Effector CD8-positive, alpha-beta T cell (primary cell): ENCODE data around the gene CDCP1.

Experiments used
- DNase-seq: peaks from one replicate; lab custom pipeline; 2025; lab: John Stamatoyannopoulos, UW
- total RNA-seq, 4 experiments: gene quantifications; one replicate each; lab custom pipeline; 2026; lab: John Stamatoyannopoulos, UW

The CDCP1 gene, protein sequence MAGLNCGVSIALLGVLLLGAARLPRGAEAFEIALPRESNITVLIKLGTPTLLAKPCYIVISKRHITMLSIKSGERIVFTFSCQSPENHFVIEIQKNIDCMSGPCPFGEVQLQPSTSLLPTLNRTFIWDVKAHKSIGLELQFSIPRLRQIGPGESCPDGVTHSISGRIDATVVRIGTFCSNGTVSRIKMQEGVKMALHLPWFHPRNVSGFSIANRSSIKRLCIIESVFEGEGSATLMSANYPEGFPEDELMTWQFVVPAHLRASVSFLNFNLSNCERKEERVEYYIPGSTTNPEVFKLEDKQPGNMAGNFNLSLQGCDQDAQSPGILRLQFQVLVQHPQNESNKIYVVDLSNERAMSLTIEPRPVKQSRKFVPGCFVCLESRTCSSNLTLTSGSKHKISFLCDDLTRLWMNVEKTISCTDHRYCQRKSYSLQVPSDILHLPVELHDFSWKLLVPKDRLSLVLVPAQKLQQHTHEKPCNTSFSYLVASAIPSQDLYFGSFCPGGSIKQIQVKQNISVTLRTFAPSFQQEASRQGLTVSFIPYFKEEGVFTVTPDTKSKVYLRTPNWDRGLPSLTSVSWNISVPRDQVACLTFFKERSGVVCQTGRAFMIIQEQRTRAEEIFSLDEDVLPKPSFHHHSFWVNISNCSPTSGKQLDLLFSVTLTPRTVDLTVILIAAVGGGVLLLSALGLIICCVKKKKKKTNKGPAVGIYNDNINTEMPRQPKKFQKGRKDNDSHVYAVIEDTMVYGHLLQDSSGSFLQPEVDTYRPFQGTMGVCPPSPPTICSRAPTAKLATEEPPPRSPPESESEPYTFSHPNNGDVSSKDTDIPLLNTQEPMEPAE
- 0 to 0.49 (median 0.19) reads per million in 4 experiments for total RNA-seq

DNA sequence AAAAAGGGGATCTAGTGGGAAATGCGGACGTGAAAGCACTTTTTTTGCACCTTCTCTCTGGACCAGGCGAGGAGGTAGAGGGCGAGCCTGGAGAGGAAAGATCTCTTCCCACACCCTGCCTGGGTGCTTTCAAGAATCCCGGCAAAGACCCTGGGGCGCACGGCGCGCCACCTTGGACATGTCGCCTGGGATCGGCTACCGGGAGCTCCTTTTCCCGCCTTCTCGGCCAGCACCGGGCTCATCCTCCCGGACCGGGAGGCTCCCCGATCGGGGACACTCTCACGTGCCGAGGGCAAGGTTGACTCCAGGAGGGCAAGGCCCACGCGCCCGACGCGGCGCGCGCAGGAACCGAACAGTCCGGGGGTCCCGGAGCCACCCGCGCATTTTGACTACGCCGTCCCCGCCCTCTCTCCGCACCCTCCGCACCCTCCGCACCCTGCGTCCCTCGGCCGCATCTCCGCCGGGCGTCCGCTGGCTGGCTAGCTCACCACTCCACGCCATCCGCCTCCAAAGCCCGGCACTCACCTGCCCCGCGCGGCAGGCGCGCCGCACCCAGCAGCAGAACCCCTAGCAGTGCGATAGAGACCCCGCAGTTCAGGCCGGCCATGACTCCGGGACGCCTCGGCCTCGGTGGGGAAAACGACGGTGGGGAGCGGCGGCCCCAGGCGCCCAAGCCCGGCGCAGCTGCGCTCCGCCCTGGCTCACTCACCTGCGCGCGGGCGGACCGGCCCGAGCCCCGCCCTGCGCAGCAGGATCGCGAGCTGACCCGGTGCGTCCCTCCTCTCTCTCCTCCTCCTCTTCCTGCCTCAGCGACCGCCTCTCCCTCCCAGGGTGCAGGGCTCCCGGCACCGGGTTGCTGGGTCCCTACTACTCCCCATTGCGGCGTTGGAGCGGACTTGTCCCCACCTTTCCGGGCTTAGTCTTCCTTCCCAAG, at the start of gene CDCP1:
TSS of gene CDCP1 (minus strand) at position 698 of the 934 bp plus-strand sequence. CDS start at position 607, 91 bp downstream.
- DNase-seq = no peak

DNA sequence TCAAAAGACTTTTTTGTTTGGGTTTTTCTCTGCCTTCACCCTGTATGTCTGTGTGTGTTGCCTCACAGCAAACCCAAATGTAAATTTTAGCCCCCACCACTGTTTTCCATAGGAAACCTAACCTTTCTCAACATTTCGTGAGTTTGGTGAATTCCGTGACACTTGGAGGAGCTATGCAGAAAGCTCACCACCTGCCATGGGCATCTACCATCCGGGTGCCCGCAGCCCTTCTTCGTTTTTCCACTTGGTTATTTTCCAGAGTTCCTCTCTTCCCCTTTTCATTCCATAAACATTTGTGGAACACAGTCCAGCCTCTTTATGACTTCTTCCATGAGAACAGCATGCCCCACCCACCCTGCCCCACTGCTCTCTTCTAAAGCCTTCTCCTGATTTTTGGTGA, 48.6 kb upstream of the CDCP1 start:
- no peak for DNase-seq

DNA sequence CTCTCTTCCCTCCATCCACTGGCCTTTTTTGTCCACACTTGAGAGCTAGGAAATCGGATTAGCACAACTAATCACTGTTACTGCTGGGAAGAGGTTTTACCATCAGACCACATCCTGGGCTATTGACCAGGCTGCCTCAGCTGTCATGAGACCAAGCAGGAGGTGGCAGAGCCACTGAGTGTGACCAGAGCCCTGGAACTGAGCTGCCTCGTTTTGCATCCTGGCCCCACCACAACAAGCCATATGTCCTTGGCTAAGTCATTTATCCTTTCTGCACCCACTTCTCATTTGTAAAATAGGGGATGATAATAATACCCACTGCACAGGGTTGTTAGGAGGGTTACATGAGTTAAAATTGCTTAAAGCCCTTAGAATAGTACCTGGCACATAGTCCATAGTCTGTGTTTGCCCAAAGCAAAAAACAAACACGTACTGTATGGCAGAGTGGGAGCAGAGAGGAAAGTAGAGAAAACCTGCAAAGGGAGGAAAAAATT, 45.8 kb upstream of the CDCP1 start:
- no peak for DNase-seq

DNA sequence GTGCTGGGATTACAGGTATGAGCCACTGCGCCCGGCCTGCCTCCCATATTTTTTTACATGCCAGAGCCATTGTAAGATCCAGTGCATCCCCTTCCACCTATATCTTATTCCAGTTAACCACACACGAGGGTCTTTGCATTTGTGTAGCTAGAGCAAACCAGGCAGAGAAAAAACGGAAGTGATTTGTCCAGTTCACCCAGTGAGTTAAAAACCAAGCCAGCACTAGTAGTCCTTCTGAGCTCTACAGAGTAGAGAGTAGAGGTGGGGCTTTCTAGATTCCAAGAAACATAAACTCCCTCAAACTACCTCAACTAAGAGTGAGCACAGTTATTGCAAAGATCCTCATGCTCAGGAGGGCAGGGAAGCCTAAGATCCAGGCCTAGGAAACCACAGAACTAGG, 45.2 kb upstream of the CDCP1 start:
- no peak for DNase-seq

DNA sequence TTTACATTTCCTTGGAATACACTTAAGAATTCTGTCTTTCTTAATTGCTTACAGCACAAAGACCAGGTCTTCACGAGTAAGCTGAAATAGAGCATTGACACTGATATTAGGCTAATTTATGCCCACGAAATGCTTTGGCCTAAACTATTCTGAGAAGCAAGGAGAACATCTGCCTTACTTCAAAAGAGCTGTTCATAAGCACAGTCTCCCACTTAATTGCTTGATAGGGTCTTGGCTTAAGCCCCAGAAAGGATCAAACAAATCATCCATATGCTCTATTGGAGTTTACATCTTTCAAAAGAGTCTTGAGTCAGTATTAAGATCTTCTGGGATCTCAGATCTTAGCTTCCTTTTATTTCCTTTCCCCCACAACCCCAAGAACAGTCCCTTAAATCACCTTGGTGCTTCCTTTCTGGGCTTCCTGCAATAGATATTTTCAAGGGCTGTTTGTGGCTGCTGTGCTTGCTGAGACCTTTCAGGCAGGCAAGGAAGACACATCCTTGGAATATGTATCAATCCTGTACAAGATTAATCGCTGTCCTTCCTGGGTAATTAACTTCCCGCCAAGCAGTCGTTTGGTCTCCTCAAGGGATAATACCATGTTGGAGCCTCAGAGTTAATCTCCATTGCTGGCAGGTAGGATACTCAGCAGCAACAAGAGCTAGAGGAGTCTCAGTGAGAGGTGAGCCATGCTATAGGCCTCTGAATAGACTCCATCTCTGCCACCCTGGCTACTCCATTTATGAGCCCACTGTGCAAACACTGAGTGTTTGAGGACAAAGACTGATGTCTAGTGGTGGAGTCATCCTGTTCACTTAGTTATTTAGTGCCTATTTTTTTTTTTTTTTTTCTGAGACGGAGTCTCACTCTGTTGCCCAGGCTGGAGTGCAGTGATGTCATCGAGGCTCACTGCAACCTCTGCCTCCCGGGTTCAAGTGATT, 42.8 kb upstream of the CDCP1 start:
- DNase-seq = no peak

DNA sequence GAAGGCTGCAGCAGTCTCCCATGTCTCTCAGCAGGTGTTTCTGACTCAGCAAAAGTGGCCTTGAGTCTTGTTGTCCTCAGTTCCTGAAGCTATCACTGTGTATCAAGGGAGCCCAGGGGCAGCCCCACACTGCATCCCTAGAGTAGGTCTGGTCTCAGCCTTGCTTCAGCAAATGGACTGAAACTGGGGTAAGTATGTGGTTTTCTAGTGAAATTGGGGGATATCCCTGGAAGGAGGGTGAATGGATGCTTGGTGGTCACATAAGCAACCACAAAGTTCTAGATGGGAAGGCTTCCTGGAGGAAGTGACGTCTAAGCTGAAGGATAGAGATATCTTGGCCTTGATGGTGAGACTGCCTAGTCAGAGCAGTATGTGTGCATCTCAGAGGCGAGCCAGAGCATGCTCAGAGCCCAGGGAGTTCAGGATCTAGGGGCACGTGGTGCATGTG, 41.5 kb upstream of the CDCP1 start:
- no peak for DNase-seq

DNA sequence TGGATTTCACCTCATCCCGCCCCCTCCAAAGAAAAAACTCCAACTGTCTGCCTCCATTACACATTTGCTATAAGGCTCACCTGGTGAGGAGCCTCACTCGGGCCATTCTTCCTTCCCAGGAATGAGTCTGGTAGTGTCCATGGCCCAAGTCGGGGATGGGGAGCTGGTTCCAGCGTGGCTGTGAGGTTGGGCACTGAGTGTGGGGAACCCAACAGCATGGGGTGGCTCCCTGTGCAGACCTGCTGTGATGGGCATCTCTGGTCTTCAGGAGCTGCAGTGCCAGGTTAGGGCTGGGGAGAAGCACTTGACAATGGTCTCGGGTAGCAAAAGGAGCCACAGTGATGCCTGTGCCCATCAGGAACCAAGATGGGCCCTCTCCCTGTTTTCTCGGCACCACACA, 40.7 kb upstream of the CDCP1 start:
- no peak for DNase-seq

DNA sequence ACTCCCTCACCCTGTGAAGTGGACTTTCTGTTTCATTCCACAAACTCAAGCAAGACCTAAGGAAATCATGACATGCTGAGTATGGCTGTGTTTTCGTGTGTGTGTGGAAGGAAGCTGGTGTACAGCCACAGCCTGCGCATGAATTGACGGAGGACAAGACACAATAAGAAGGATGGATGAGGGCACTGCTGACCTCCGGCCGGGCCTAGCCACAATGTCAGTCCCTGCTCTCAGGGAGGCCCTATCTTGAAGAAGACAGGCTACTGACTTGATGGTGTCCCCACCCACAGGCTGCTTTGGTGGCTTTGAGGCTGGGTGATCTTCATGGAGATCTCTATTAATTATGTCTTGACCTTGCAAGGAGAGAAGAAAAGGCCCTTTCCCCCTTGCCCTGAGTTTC, 39.3 kb upstream of the CDCP1 start:
- DNase-seq = no peak

DNA sequence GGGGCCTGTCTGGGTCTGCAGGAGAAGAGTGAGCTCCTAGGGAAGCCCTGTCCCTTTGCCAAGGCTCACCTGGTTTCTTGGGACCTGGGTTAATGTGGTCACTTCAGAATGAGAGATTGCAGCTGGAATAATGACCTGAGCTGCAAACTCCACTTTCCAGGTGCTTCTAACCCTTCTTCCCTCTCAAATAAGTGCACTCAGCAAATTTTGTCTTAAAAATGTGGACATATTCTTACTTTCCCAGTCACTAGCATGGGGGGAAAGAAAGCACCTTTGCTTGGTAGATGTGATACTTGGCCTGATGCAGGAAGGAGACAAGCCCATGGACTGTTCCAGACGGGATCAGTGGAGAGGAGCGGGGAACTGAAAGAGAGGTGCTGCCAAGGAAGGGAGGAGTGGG, 38.9 kb upstream of the CDCP1 start:
- DNase-seq = no peak

DNA sequence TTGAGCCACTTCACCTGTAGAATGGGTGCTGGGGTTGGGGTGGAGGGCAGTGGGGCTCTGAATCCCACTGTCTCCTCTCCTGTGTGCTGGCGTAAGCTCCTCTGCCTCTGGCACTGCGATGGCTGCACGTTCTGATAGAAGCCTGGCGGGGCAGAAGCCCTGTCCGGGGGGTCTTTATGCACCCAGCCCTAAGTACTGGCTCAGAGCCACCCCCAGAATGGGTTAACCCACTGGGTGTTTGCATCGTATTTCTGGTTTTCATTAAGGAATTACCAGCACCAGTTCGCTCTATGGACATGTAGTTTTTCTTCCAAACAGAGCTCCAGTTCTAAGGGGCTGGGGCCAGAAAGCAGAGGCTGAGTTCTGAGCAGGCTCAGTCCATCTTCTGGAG, 37.7 kb upstream of the CDCP1 start:
- no peak for DNase-seq

DNA sequence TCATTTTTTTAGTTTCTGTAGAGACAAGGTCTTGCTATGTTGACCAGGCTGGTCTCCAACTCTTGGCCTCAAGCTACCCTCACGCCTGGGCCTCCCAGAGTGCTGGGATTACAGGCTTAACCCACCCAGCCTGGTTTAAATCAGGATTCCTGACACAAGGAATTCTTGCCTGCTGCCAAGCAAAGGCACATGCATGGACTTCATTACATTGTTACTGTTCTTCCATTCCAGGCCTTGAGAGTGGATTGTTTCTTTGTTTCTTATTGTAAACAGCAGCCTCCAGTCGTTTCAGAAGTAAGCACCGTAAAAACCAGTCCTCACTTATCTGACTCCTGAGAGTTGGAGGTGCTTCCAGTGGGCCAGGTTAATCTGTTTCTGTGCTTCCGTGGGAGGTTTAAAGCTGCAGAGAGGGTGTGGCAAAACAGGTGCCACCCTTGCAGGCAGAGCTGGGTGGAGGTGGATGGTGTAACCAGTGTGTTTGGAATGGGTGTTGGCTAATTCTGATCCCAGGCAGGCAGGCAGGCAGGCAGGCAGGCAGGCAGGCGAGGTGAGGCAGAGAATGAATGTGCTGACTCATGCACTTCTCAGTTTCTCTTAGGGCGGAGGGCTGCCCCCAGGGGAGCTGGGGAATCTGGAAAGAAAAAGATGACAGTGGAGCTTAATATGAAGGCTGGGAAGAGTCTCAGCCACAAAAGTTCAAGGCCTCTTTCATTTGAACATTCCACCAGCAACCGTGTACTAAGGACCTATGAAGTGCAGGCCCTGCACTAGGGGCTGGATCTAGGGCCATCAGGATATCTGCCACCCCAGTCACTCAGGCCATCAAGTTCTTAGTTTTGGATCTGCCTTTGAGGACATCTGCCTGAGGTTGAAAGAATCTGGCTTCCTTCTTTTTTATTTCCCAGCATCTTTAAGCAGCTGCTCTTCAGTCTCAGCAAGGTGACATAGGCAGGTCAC, 37.0 kb upstream of the CDCP1 start:
- DNase-seq = no peak

DNA sequence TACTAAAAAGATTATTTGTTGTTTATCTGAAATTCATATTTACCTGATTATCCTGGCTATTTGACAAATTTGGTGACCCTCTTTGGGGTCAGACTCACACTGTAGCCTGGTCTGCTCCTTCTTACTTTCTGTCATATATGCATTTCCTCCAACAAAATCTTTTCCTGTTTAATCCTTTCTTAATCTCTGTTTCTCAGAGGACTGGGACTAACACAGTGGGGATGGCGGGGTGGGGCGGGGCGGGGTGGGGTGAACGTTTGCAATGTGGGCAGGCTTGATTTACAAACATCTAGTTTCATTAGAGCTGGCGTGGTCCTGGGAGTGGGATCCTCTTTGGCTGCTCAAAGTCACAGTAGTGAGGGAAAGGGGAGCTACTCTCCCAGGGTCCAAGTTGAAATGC, 35.3 kb upstream of the CDCP1 start:
- no peak for DNase-seq

DNA sequence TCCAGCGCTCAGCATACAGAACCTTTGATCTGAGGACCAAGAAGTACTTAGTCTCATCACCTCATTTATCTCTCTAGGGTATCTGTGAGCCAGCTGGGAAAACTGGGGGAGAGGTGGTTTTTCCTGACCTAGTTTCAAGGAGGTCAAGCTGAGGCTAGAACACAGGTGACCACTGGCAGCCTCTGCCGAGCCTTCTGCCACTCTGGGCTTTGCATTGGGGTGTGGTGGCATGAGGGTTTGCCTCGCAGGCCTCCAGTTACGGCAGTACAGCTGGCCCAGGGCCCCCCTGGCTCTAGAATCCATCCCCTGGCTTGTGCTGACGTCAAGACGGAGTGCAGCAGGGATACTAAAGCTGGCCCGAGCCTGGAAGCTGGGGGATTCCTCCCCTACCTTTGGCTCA, 34.7 kb upstream of the CDCP1 start:
- no peak for DNase-seq

DNA sequence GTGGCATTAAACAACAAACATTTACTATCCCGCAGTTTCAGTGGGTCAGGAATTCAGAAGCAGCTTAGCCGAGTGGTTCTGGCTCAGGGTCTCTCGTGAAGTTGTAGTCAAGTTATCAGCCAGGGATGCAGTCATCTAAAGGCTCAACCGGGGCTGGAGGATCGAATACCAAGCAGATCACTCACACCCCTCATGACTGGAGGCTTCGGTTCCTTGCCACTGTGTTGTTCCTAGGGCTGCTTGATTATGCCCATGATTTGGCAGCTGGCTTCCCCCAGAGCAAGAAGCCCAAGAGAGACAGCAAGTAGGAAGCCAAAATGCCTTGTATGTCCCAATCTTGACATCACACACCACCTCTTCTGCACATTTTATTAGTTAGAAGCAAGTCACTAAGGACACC, 33.9 kb upstream of the CDCP1 start:
- DNase-seq = no peak

DNA sequence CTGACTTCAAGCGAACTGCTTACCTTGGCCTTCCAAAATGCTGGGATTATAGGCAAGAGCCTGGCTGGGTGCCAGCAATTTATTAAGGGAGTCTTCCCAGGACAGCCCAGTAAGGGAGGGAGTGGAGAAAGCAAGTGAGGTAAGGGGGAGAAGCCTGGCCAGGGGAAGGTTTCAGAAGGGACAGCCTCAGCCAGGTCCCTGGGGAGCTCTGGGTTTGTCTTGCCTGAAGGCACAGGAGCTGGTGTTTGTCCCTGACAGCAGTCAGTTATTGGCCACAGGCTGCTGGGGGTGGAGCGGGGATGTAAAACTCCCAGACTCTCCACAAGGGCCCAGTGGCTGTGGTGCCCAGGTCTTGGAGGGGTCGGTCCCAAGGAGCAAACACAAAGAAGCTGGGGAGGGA, 33.0 kb upstream of the CDCP1 start:
- DNase-seq = no peak

DNA sequence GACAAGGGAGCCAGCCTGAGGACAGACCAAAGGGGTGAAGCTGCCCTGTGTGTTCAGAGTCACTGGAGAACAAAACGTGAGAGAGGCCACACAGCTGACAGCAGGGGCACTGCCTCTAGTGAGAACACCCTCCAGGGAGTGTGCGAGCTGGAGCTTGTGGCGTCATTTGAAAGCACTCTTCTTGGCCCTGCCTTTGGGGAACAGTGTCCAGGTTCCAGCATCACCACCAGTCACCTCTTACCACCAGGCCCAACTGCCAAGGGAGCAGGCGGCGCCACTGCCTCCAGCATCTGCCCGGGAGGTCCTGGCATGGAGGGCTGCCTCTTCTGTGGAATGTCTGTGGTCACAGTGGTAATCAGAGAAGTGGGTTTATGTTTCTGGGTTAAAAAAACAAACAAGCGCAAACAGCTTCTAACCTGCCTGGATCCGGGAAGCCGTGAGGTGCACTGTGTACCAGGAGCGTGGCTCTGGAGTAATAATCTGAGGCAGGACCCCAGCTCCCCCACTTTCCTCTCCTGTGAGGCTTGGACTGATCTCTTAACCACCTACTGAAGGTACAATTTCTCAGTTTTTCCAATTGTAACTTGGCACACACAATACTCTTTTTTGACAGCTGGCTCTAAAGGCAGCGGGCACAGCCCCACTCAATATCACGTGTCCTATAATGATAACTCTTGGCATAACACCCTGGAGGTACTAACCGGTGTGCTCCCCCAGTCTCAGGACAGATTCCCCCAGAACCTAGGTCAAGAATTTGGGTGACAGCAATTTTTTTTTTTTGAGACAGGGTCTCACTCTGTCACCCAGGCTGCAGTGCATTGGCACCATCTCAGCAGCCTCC, 32.2 kb upstream of the CDCP1 start:
- DNase-seq = no peak

DNA sequence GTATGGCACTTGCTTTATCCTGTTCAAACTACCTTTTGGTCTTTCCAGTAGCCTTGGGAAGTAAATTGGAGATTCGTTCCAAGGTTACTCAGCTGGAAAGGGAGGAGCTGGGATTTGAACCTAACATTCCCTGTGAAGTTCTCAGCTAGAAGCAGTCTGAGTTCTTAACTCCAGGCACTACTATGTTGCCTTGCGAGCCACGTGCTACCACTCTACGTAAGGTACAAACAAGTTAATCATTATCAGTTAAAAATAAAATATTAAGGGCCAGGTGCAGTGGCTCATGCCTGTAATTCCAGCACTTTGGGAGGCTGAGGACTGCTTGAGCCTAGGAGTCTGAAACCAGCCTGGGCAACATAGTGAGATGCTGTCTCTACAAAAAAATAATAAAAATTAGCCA, 30.7 kb upstream of the CDCP1 start:
- DNase-seq = no peak

DNA sequence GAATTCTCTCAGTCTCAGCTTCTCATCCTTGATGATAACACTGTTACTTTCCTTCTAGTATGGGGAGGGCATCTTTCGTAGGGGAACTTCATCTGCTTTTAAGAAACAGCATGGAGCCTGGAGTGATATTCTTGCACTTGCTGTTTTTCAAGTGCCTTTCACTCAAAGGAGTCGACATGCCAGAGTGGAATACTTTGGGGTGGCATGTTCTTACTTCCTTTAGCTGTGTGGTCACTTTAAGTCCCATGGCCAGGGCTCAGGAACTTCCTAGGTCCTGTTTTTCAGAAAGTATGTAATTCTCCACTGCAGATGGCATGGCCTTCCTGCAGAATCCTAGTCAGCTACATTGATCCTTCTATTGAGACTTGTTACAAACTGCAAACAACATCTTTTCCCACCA, 28.1 kb upstream of the CDCP1 start:
- DNase-seq = no peak

DNA sequence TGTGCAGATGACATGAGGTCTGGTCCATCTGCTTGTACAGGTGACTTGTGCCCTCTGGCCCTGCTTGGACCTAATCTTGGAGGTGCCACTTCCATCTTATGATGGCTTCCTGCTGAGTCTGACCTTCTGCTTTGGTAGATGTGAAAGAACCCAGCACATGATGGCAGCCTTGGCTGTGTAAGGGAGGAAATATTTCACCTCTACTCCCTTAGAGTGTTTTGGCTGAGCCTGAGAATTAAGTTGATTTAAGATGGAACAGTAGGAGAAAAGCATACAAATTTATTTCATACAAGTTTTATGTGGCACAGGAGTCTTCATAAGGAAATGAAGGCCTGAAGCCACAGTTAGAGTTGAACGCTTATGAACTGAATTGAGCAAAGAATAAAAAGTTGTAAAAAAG, 27.6 kb upstream of the CDCP1 start:
- no peak for DNase-seq
